ENCODE data around the gene VAV3. TPM values are rescaled to one million over a fixed set of nuclear protein-coding genes. Genes with fewer than 3 reads are reported as not detected.

Gene VAV3
- total RNA-seq, 2 experiments from 2014 or later, result 2.3 to 8.3 TPM

- no peak overlapping the region for H3K27ac ChIP-seq (ENCODE audit: low read depth, low read length, poor library complexity, severe bottlenecking)
- H3K9me3 ChIP-seq (ENCODE audit: low read length), result no peaks in the 10 kb centered on the region
- BruUV-seq (replicated peaks), result no TSS peak
- no peaks in the 10 kb centered on the region for H3K79me2 ChIP-seq (ENCODE audit: insufficient read depth, low read depth, low read length)
- H3K9me2 ChIP-seq (ENCODE audit: insufficient read depth, low read length), result no peaks in the 10 kb centered on the region
- ChIA-PET CTCF (ENCODE audit: unreplicated experiment) (no interaction called here), POLR2A (interaction anchor here (0.6 to 1.4 kb wide), 4 partner anchors 11 to 282 kb away, joined by 3 to 8 read pairs (median 3); no protein-coding TSS in a partner anchor)
- no peak overlapping the region for H3K4me3 ChIP-seq (ENCODE audit: low read depth, low read length, poor library complexity, severe bottlenecking)
- DNase-seq (ENCODE audit: low spot score), result no peak
- no peak overlapping the region for H2AFZ ChIP-seq (ENCODE audit: low read length)
- no peaks in the 10 kb centered on the region for H3K36me3 ChIP-seq (ENCODE audit: insufficient read depth, low read length)
- TF ChIP-seq CTCF (conservative IDR thresholded peaks at IDR 0.05; ENCODE audit: low read length), result no peak
- no peak for TF ChIP-seq EZH2phosphoT487 (IDR thresholded peaks at IDR 0.05; ENCODE audit: borderline replicate concordance, low read depth, low read length)
- intact Hi-C loops (cut with micrococcal nuclease; ENCODE audit: unreplicated experiment), result no loop called here
- no peaks in the 10 kb centered on the region for H4K20me1 ChIP-seq (ENCODE audit: insufficient read depth, low read length)
- H3K4me1 ChIP-seq (ENCODE audit: insufficient read depth, low read length, poor library complexity, severe bottlenecking), result no peaks in the 10 kb centered on the region
- no peak overlapping the region for H3K4me2 ChIP-seq (ENCODE audit: low read length)
Observed at GRCh38 chr1:107689733-107690132, 275.2 kb downstream of the VAV3 start.

DNA sequence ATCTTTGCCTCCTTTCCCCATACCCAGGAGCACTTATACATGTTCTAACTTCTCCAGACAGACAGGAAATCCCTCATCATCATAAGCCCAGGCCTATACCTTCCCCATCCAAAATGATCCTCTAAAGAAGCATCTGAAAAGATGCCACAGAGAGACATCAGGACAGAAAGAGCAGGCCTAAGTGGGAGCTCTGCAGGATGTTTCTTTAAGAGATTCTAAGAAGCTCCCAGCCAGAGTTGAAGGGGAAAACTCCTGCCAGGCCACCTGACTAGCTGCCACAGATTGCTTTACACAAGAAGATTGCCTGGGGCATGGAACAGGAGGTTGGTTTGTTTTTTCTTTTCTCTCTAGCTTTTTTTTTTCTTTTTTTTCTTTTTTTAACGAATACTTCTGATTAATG, 275.8 kb downstream of the VAV3 start:
- no peak overlapping the region for H3K27ac ChIP-seq (ENCODE audit: low read depth, low read length, poor library complexity, severe bottlenecking)
- H3K9me3 ChIP-seq (ENCODE audit: low read length), result no peaks in the 10 kb centered on the region
- no peak for TF ChIP-seq EZH2phosphoT487 (IDR thresholded peaks at IDR 0.05; ENCODE audit: borderline replicate concordance, low read depth, low read length)
- TF ChIP-seq CTCF (conservative IDR thresholded peaks at IDR 0.05; ENCODE audit: low read length), result no peak
- H3K9me2 ChIP-seq (ENCODE audit: insufficient read depth, low read length), result no peaks in the 10 kb centered on the region
- H3K79me2 ChIP-seq (ENCODE audit: insufficient read depth, low read depth, low read length), result no peaks in the 10 kb centered on the region
- no peak overlapping the region for H3K4me2 ChIP-seq (ENCODE audit: low read length)
- ChIA-PET CTCF (ENCODE audit: unreplicated experiment) (no interaction called here), POLR2A (interaction anchor here (0.6 to 1.4 kb wide), 4 partner anchors 10 to 282 kb away, joined by 3 to 8 read pairs (median 3); no protein-coding TSS in a partner anchor)
- H4K20me1 ChIP-seq (ENCODE audit: insufficient read depth, low read length), result no peaks in the 10 kb centered on the region
- H2AFZ ChIP-seq (ENCODE audit: low read length), result no peak overlapping the region
- BruUV-seq (replicated peaks), result no TSS peak
- H3K4me3 ChIP-seq (ENCODE audit: low read depth, low read length, poor library complexity, severe bottlenecking), result no peak overlapping the region
- DNase-seq (ENCODE audit: low spot score), result no peak
- intact Hi-C loops (cut with micrococcal nuclease; ENCODE audit: unreplicated experiment), result no loop called here
- H3K4me1 ChIP-seq (ENCODE audit: insufficient read depth, low read length, poor library complexity, severe bottlenecking), result no peaks in the 10 kb centered on the region
- H3K36me3 ChIP-seq (ENCODE audit: insufficient read depth, low read length), result no peaks in the 10 kb centered on the region

GRCh38 chr1:107687849-107688753, 276.9 kb downstream of the VAV3 start:
- ChIA-PET CTCF (ENCODE audit: unreplicated experiment) (no interaction called here), POLR2A (interaction anchor here (0.7 to 1.3 kb wide), 3 partner anchors 12 to 49 kb away, joined by 3 read pairs; no protein-coding TSS in a partner anchor)
- H3K9me2 ChIP-seq (ENCODE audit: insufficient read depth, low read length), result no peaks in the 10 kb centered on the region
- TF ChIP-seq CTCF (conservative IDR thresholded peaks at IDR 0.05; ENCODE audit: low read length), result no peak
- TF ChIP-seq EZH2phosphoT487 (IDR thresholded peaks at IDR 0.05; ENCODE audit: borderline replicate concordance, low read depth, low read length), result no peak
- no peak for DNase-seq (ENCODE audit: low spot score)
- BruUV-seq (replicated peaks), result no TSS peak
- no peaks in the 10 kb centered on the region for H3K9me3 ChIP-seq (ENCODE audit: low read length)
- H3K27ac ChIP-seq (ENCODE audit: low read depth, low read length, poor library complexity, severe bottlenecking), result no peak overlapping the region
- no peaks in the 10 kb centered on the region for H3K4me1 ChIP-seq (ENCODE audit: insufficient read depth, low read length, poor library complexity, severe bottlenecking)
- H3K4me2 ChIP-seq (ENCODE audit: low read length), result no peak overlapping the region
- H3K4me3 ChIP-seq (ENCODE audit: low read depth, low read length, poor library complexity, severe bottlenecking), result no peak overlapping the region
- H4K20me1 ChIP-seq (ENCODE audit: insufficient read depth, low read length), result no peaks in the 10 kb centered on the region
- intact Hi-C loops (cut with micrococcal nuclease; ENCODE audit: unreplicated experiment), result no loop called here
- H2AFZ ChIP-seq (ENCODE audit: low read length), result no peak overlapping the region
- no peaks in the 10 kb centered on the region for H3K36me3 ChIP-seq (ENCODE audit: insufficient read depth, low read length)
- no peaks in the 10 kb centered on the region for H3K79me2 ChIP-seq (ENCODE audit: insufficient read depth, low read depth, low read length)

Data from OCI-LY7 (cell line).